H9 (cell line): Measurements from ENCODE around the gene H2AZ2. TPM values are rescaled to one million over a fixed set of nuclear protein-coding genes. Genes with fewer than 3 reads are reported as not detected.

Source experiments
- DNase-seq: peaks from one replicate; pipeline ENCODE4 v3.0.0-alpha.2; 2017
- H2AFZ ChIP-seq: one replicate; pipeline ENCODE4 v1.6.1; 2013; ENCODE audit warnings: mild to moderate bottlenecking, low read length, control low read depth, moderate library complexity
- H2AK5ac ChIP-seq: 2 replicates; pipeline ENCODE4 v1.6.1; 2013; ENCODE audit warnings: low read length, control low read depth, mixed read lengths; ENCODE audit not compliant: insufficient read length
- H2BK120ac ChIP-seq: one replicate; pipeline ENCODE4 v1.6.1; 2013; ENCODE audit warnings: low read depth, mild to moderate bottlenecking, low read length, control low read depth, inconsistent platforms; ENCODE audit not compliant: poor library complexity, severe bottlenecking
- H2BK12ac ChIP-seq: 2 replicates; pipeline ENCODE4 v1.6.1; 2013; ENCODE audit warnings: low read length, control low read depth, mixed read lengths, low read depth; ENCODE audit not compliant: insufficient read length
- H2BK15ac ChIP-seq: 2 replicates; pipeline ENCODE4 v1.6.1; 2013; ENCODE audit warnings: low read depth, low read length, control low read depth
- H2BK20ac ChIP-seq: one replicate; pipeline ENCODE4 v1.6.1; 2013; ENCODE audit warnings: low read depth, mild to moderate bottlenecking, low read length, control low read depth, inconsistent platforms; ENCODE audit not compliant: poor library complexity, severe bottlenecking
- H2BK5ac ChIP-seq: 2 replicates; pipeline ENCODE4 v1.6.1; 2013; ENCODE audit warnings: low read length, control low read depth, mixed read lengths; ENCODE audit not compliant: insufficient read length
- H3K14ac ChIP-seq: 2 replicates; pipeline ENCODE4 v1.6.1; 2013; ENCODE audit warnings: low read length, control low read depth; ENCODE audit not compliant: insufficient read depth
- H3K18ac ChIP-seq: 2 replicates; pipeline ENCODE4 v1.6.1; 2013; ENCODE audit warnings: low read depth, mild to moderate bottlenecking, mixed read lengths, low read length, control low read depth; ENCODE audit not compliant: insufficient read length
- H3K23ac ChIP-seq: 2 replicates; pipeline ENCODE4 v1.6.1; 2013; ENCODE audit warnings: low read length, control low read depth, mixed read lengths, low read depth; ENCODE audit not compliant: insufficient read length
- H3K23me2 ChIP-seq: 2 replicates; pipeline ENCODE4 v1.6.1; 2013; ENCODE audit warnings: low read depth, mild to moderate bottlenecking, mixed read lengths, low read length, control low read depth; ENCODE audit not compliant: insufficient read length, poor library complexity, severe bottlenecking
- H3K27ac ChIP-seq: 2 replicates; pipeline ENCODE4 v1.5.1; 2013; ENCODE audit warnings: low read length, control low read depth, mixed read lengths, low read depth; ENCODE audit not compliant: insufficient read length
- H3K27me3 ChIP-seq: 2 replicates; pipeline ENCODE4 v1.6.1; 2013; ENCODE audit warnings: low read length, control low read depth, inconsistent platforms; ENCODE audit not compliant: insufficient read depth
- H3K4ac ChIP-seq: 2 replicates; pipeline ENCODE4 v1.6.1; 2013; ENCODE audit warnings: low read depth, mild to moderate bottlenecking, control low read depth, inconsistent platforms, low read length, moderate library complexity
- H3K4me1 ChIP-seq: 2 replicates; pipeline ENCODE4 v1.6.1; 2013; ENCODE audit warnings: low read length, control low read depth, inconsistent platforms; ENCODE audit not compliant: insufficient read depth
- H3K4me2 ChIP-seq: 2 replicates; pipeline ENCODE4 v1.6.1; 2013; ENCODE audit warnings: low read length, control low read depth, mixed read lengths; ENCODE audit not compliant: insufficient read length, insufficient read depth
- H3K56ac ChIP-seq: 2 replicates; pipeline ENCODE4 v1.6.1; 2013; ENCODE audit warnings: low read depth, mild to moderate bottlenecking, mixed read lengths, low read length, control low read depth; ENCODE audit not compliant: insufficient read length
- H3K79me1 ChIP-seq: 2 replicates; pipeline ENCODE4 v1.6.1; 2013; ENCODE audit warnings: low read depth, mild to moderate bottlenecking, moderate library complexity, low read length, control low read depth, inconsistent platforms; ENCODE audit not compliant: insufficient read depth, poor library complexity, severe bottlenecking
- H3K79me2 ChIP-seq: 2 replicates; pipeline ENCODE4 v1.6.1; 2013; ENCODE audit warnings: low read length, control low read depth, inconsistent platforms; ENCODE audit not compliant: insufficient read depth
- H3K9ac ChIP-seq: 2 replicates; pipeline ENCODE4 v1.6.1; 2013; ENCODE audit warnings: low read length, control low read depth, mixed read lengths; ENCODE audit not compliant: insufficient read length; ENCODE audit errors: extremely low read depth
- H3K9me3 ChIP-seq: one replicate; pipeline ENCODE4 v1.6.1; 2013; ENCODE audit warnings: low read depth, low read length, inconsistent platforms; ENCODE audit not compliant: control insufficient read depth
- H3T11ph ChIP-seq: one replicate; pipeline ENCODE4 v1.6.1; 2013; ENCODE audit warnings: mild to moderate bottlenecking, low read length, control low read depth, inconsistent platforms
- H4K20me1 ChIP-seq: one replicate; pipeline ENCODE4 v1.6.1; 2013; ENCODE audit not compliant: control insufficient read depth, insufficient read length, insufficient read depth
- H4K5ac ChIP-seq: 2 replicates; pipeline ENCODE4 v1.6.1; 2013; ENCODE audit warnings: low read depth, mild to moderate bottlenecking, mixed read lengths, low read length, control low read depth; ENCODE audit not compliant: insufficient read length
- H4K8ac ChIP-seq: replicated peaks from 2 replicates; pipeline ENCODE4 v1.6.1; 2013; ENCODE audit warnings: low read length, control low read depth, mixed read lengths, low read depth; ENCODE audit not compliant: insufficient read length
- H4K91ac ChIP-seq: 2 replicates; pipeline ENCODE4 v1.6.1; 2013; ENCODE audit warnings: low read depth, mild to moderate bottlenecking, moderate library complexity, mixed read lengths, low read length, control low read depth; ENCODE audit not compliant: insufficient read length
- H3K27ac Mint-ChIP-seq, 3 experiments: 2 replicates in 2 of 3; 3 replicates in 1 of 3; pipeline ENCODE4 v1.8.0; 2020 to 2021; ENCODE audit warnings: mixed read lengths in 3 of 3, mild to moderate bottlenecking in 1 of 3, moderate library complexity in 1 of 3
- H3K27me3 Mint-ChIP-seq: 2 replicates; pipeline ENCODE4 v1.8.0; 2021; ENCODE audit warnings: low read depth, mild to moderate bottlenecking, moderate library complexity, mixed read lengths
- H3K36me3 Mint-ChIP-seq, 3 experiments: 2 replicates in 2 of 3; 3 replicates in 1 of 3; pipeline ENCODE4 v1.8.0; 2020 to 2021; ENCODE audit warnings: low read depth in 3 of 3, mixed read lengths in 3 of 3; ENCODE audit not compliant: insufficient read depth in 1 of 3
- H3K4me1 Mint-ChIP-seq, 2 experiments: 2 replicates each; pipeline ENCODE4 v1.8.0; 2020; ENCODE audit warnings: mixed read lengths in 2 of 2
- H3K4me3 Mint-ChIP-seq, 2 experiments: 2 replicates in 1 of 2; 3 replicates in 1 of 2; pipeline ENCODE4 v1.8.0; 2020 to 2021; ENCODE audit warnings: mild to moderate bottlenecking in 2 of 2, mixed read lengths in 2 of 2, moderate library complexity in 1 of 2
- H3K9me3 Mint-ChIP-seq, 2 experiments: 2 replicates in 1 of 2; 3 replicates in 1 of 2; pipeline ENCODE4 v1.8.0; 2020; ENCODE audit warnings: mild to moderate bottlenecking in 2 of 2, mixed read lengths in 2 of 2, moderate library complexity in 1 of 2
- WGBS: extraction: QIAGEN DNeasy Blood & Tissue Kit; methylation state at CpG from one replicate; pipeline ENCODE4 v1.1.7; 2013; ENCODE audit warnings: missing lambda C conversion rate, low lambda C conversion rate, mixed read lengths; ENCODE audit not compliant: insufficient read length; ENCODE audit errors: extremely low coverage; 5-methylcytosine and 5-hydroxymethylcytosine counted together
- total RNA-seq: library from RNA; stranded (reverse); gene quantifications from 2 replicates; pipeline ENCODE4 v1.2.1, GENCODE V29; 2021
- TF ChIP-seq, protein P1 (sequence below): fragments of 200-600 bp; sonication (generic); conservative IDR thresholded peaks from 3 replicates; pipeline ENCODE4 v1.8.0; 2021; ENCODE audit warnings: antibody characterized with exemption, mild to moderate bottlenecking

H2AZ2 gene
- total RNA-seq, 1 experiment from 2014 or later = 208 TPM

DNA sequence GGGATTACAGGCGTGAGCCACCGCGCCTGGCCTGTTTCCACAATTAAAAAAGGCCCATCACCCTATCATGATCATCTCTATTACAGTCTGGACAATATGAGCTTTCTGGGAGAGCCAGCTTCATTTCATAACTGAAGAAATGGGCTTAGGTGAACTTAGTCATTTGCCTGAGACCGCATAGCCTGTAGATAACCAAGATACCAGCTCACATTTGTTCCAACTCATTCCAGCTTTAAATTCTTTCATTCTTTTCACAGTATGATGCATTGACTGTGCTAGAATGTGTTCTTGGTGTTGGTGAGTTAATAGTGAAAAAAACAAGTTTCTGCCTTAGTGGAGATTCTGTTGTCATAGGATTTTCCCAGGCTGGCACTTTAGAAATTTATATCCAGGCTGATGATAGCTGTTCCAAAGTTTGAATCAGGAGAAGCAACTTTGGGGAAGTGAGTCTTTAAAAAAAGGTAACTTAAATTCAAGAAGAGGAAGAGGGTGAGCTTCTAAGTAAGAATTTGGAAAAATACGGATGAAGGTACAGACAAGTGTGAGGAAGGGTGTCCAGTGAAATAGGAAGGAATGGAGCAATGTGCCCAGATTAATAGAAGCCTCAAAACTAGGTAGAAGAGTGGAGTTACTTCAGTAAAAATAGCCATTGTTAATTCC, 2.1 kb upstream of the H2AZ2 start:
- Histone ChIP-seq H3K79me1 (no peaks in the 10 kb centered on the region), H2BK5ac (no peak overlapping the region), H3K14ac (no peak overlapping the region), H3K79me2 (peaks cover 11% of the 10 kb centered on the region; the same call in 1 of the 2 replicates), H4K8ac (no peak overlapping the region), H2BK20ac (no peak overlapping the region), H3K27me3 (no peaks in the 10 kb centered on the region), H3K4me2 (no peak overlapping the region), H4K91ac (no peak overlapping the region), H2BK15ac (no peak overlapping the region), H4K20me1 (no peaks in the 10 kb centered on the region), H4K5ac (no peak overlapping the region), H3K4me1 (no peaks in the 10 kb centered on the region), H2AFZ (no peak overlapping the region), H3K4ac (no peak overlapping the region), H3K23me2 (no peaks in the 10 kb centered on the region), H3T11ph (no peak overlapping the region), H3K18ac (no peak overlapping the region), H3K56ac (no peak overlapping the region), H3K23ac (no peak overlapping the region), H3K9ac (no peak overlapping the region), H2BK12ac (no peak overlapping the region), H2AK5ac (no peak overlapping the region), H3K9me3 (no peaks in the 10 kb centered on the region), H2BK120ac (no peak overlapping the region), H3K27ac (no peak overlapping the region)
- WGBS = no CpG with 5 or more reads among the region's 5 CpGs
- Mint-ChIP-seq H3K9me3 (no peaks in the 10 kb centered on the region), H3K36me3 (peaks cover 0 to 3% (median 0%) of the 10 kb centered on the region in 3 experiments; a peak in 1 of 7 replicates), H3K4me1 (peaks cover 8 to 19% of the 10 kb centered on the region in 2 experiments), H3K27me3 (no peaks in the 10 kb centered on the region), H3K27ac (peak overlapping the region in 2 of 3 experiments; percentile 21 to 88; a peak in 4 of 7 replicates), H3K4me3 (peak overlapping the region; percentile 97 to 99)
- DNase-seq = no peak
- TF ChIP-seq, protein P1, sequence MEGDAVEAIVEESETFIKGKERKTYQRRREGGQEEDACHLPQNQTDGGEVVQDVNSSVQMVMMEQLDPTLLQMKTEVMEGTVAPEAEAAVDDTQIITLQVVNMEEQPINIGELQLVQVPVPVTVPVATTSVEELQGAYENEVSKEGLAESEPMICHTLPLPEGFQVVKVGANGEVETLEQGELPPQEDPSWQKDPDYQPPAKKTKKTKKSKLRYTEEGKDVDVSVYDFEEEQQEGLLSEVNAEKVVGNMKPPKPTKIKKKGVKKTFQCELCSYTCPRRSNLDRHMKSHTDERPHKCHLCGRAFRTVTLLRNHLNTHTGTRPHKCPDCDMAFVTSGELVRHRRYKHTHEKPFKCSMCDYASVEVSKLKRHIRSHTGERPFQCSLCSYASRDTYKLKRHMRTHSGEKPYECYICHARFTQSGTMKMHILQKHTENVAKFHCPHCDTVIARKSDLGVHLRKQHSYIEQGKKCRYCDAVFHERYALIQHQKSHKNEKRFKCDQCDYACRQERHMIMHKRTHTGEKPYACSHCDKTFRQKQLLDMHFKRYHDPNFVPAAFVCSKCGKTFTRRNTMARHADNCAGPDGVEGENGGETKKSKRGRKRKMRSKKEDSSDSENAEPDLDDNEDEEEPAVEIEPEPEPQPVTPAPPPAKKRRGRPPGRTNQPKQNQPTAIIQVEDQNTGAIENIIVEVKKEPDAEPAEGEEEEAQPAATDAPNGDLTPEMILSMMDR = no peak
